Stimulated activated CD4-positive, alpha-beta T cell treated with anti-CD3 and anti-CD28 coated beads, Interleukin-12 subunit alpha, Interleukin-12 subunit beta, amount 100 ng/mL, for 24 hours (primary cell): ENCODE measurements around the gene PARD3.

Experiments used
- DNase-seq, 2 experiments: peaks; one replicate each; pipeline ENCODE4 v3.0.0-alpha.2; 2020; ENCODE audit warnings: low read depth in 2 of 2

Gene PARD3

DNA sequence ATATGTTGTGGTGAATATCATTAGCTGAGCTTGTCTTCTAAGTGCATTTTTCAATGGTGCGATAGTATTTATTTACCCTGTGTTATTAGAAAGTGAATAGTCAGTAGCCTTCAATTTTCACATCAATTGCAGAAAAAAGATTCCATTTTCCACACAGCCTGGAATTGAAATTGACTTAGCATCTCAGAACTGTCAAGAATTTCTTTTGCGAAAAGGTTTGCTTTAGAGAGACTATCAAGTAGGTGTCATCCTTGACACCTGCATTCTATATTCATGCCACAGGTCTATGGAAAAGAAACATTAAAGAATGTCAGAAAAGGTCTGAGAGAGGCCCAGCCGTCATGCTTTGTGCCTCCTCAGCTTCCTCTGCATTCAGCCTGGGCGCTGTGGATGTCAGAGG lies 504.9 kb downstream of the PARD3 start:
- DNase-seq: no peak

DNA sequence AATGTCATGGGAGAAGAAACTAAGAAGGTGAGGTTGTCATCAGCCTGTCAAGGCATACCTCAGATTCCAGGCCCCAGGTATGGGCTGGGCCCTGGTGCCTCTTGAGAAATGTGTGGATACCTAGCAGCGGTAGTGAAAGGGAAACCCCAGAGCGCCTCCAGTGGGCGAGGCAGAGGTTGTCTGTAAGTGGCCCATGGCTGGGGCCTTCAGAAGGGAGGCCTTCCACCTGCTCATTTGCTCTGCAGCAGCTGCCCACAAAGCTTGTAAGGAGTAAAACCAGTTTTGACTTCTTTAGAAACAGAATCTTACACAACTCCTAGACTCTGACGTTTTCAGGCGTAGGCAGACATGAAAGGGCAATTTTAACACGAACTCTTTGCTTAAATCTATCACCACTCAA lies 509.9 kb downstream of the PARD3 start:
- DNase-seq: no peak

DNA sequence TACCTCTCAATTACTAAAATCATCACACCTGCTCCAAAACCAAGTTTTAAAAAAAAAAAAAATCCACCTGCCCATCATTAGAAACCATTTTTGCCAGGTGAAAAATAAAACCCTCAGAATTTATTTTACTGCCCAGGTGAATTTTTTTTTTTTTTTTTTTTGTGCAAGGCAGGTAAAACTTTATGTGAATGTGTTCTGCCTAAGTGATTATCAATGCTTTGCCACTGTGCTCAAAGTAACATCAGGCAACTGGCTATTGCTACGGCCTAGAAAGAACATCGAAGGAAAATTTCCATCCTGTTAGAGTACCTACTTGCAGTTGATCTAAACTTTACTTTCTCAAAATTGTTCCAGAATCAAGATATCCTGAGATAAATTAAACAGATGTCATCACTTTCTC lies 512.1 kb downstream of the PARD3 start:
- no peak for DNase-seq

DNA sequence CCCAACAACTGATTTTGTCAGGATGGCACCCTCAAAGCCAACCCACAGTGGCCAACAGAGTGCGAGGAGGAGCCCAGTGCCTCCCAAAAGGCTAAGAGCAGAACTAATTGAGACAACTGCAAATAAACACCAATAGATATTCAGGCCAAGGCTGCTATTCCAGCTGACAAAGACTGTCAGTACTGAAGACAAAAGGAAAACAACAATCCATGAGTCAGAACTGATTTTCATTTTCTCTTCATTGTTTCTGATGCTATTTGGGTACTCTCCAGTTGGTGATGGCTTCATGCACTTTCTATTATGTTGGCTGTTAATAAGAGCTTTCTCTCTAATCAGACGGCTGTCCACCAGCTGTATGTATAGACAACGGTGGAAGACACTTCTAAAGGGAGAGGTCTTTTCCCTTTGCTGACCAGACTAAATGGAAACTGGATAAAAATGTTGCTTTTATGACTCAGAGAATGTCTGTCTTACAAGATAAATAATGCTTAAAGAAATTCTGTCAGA lies 515.9 kb downstream of the PARD3 start:
- DNase-seq: no peak

- DNase-seq: no peak
Observed at GRCh38 chr10:34298346-34298818, 516.7 kb downstream of the PARD3 start.

DNA sequence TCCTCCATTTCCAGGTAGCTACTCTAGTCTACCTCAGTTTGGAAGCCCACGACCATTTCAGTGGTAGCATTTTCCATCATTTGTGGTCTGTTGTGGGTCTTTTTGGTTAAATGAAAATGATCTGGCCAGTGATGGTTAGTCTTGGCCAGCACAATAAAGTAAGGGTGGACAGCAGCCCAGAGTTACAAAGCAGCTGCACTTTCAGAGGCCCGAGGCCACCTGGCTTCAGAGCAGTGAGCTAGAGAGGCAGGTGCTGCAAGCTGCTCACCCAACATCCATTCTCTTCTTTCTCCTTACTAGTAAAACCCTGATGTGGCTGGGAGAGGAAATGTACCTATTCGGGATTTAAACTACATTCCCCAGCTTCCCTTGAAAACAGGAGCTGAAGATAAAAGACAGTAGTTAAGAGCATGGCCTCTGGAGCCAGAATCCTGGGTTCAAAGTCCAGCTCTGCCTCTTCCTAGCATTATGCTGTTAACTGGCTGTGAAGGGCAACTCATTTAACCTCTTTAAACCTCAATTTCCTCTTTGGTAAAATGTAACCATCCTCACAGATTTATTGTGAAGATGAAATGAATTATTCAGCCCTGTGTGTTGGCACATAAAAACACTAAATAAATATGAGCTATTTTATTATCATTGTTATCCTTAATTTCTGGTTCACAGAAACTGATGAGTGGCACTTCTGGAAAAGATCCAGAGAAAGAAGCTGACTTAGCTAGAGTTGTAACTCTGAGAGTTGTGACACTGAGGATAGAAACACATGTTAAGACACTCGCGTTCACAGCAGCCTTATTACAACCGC lies 517.4 kb downstream of the PARD3 start:
- no peak for DNase-seq

GRCh38 chr10:34295142-34295548 lies 520.0 kb downstream of the PARD3 start:
- no peak for DNase-seq

DNA sequence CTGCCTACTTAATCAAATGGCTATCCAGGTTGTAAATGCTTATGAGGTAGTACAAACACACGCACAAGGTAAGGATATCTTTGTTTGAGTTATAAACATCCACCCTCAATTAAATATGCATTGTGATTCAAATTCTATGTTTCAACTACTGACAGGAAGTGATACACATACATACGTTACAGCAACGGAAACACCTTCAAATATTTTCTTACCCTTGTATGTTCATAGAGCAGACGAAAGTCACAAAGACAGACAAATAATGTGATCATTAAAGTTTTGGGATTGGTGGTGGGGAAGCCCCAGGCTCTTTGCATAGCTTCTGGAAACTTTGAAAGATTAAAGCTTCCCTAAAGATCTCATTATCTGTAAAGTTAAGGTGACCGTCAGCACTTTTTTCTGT lies 521.0 kb downstream of the PARD3 start:
- no peak for DNase-seq

GRCh38 chr10:34292675-34293074 lies 522.4 kb downstream of the PARD3 start:
- no peak for DNase-seq

- no peak for DNase-seq
Observed at GRCh38 chr10:34292194-34292565, 522.9 kb downstream of the PARD3 start.

GRCh38 chr10:34291466-34292193 lies 523.5 kb downstream of the PARD3 start:
- no peak for DNase-seq

DNA sequence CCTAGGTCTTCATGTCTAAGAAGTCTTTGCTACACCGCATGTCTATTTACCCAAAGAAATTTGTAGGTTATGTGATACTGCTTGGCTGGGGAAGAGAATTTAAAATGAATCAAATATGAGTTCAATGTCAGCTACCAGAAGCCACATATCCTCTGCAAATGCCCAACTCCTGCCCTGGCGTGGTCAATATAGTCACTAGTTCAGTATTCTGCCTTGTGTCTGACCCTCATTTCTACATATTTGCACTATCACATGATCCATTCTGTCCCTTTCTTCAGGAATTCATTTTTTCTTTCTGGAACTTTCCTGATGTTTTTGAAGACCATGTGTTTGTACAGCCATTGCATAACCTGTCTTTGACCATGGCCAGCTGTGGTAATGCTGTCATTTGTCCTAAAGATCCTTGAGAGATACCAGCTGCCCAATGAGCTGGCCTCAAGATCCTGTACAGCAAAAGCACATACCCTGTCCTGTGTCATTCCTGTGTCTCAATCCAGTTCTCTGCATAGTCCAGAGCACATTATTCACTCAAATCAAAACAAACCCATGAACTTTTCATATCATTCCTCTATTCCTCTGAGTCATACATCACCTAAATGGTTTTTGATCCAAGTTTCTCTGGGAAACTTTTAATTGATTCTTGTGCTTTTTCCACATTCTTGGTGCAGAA lies 524.5 kb downstream of the PARD3 start:
- no peak for DNase-seq

- no peak for DNase-seq
Observed at GRCh38 chr10:34288634-34289033, 526.5 kb downstream of the PARD3 start.

DNA sequence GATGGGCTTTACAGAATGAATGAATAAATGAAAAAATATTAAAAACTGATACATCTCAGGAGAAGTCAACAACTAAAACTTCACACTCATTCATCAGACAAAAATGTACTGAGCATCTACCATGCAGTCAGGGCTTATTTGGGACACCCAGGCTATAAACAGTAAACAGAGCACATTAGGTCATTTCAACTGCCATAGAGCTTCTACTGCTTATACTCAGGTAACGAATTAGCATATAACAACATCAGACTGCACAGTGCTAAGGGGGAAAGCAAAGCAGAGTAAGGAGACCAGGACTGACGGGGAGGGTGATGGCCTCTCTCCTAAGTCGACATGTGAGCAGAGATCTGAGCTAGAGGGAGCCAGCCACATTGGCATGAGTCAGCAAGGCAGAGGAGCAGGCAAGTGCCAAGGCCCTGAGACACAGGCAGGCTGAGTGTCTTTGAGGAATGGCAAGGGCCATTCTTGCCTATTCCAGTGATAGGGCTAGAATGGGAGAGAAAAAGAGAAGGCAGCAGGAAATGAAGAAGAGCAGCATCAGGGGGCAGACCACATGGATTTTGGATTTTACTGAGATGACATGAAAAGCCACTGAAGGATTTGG lies 528.9 kb downstream of the PARD3 start:
- no peak for DNase-seq

GRCh38 chr10:34281661-34282582 lies 533.2 kb downstream of the PARD3 start:
- no peak for DNase-seq

DNA sequence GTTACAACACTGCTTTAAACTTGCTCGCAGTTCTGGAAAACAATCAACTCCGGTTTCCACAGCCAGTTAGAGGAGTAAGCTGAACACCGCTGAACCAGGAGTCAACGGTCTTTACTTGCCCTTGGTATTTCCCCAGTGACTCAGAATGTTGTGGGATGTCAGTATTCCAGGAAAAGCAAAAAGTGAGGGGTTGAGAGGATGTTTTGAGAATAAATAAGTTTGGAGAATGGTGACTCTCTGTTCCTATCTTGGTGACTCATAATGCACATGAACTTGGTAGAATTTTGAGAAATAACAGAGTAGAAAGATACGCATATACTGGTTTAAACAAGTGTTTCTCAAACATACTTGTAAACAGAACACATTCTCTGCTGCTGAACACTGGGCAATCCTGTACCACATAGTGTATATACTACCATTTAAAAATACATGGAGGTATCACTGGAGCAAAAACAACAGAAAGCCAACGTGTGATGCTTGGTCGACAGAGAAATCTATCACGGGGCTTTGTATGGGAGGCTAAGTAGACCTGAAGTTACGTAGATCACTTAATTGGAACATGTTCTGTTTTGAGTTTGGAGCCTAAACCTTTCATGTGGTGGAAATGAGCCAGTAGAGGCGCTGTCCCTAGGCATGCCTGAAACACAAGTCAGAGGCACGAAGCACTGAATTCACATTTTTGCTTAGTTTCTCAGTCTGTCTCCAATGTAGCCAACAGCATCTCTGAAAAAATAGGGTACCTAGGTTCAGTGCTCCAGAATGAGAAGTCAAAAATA lies 534.3 kb downstream of the PARD3 start:
- DNase-seq: no peak

DNA sequence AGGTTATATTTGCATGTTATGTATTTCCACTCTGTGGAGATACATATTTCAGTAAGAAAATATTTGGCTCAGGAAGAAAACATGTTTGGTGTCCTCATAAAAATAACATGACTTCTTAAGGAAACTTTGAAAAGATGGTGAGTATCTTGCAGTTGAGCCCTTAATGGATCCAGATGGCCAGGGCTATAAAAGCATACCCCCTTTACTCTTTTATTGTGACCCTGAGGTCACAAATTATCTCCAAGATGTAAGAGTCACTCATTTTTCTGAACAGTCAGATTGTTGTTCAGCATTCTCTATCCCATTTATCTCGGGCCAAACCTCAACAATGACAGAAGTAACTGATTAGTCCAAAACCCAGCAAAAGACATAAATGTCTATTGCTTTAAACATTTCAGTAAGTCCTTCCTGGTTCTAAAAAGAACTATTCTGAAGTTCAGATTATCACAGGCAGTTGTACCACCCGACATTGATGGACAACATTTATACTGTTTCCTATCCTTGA lies 539.4 kb downstream of the PARD3 start:
- no peak for DNase-seq

DNA sequence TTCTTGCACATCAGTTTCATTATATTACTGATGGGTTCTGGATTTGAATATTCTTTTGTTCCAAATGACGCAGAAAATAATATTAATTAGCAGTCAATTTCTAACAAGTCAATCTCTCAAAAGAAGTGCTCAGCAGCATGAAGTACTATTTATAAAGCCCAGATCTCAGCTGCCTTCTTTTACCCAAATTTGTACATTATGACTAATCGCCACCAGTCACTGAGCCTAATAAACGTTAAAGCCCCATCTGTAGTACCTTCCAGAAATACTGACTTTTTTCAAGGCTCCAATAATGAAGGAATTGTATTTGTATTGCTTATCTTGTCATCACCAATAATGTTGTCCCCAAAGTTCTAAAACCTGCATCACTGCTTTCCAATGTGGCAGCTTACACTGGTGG lies 540.2 kb downstream of the PARD3 start:
- no peak for DNase-seq

DNA sequence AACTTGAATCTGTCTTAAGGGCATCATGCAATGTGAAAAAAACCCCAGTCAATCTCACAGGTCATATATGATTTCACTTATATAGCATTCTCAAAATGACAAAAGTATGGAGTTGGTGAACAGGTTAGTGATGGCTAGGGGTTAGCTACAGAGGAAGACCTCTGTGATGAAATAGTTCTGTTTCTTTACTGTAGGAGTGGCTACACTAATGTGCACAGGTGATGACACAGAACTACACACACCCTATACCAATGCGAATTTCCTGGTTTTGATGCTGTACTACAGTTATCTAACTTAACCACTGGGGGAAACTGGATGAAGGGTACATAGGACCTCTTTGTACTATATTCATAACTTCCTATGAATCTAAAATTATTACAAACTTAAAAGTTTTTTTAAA lies 541.8 kb downstream of the PARD3 start:
- no peak for DNase-seq

DNA sequence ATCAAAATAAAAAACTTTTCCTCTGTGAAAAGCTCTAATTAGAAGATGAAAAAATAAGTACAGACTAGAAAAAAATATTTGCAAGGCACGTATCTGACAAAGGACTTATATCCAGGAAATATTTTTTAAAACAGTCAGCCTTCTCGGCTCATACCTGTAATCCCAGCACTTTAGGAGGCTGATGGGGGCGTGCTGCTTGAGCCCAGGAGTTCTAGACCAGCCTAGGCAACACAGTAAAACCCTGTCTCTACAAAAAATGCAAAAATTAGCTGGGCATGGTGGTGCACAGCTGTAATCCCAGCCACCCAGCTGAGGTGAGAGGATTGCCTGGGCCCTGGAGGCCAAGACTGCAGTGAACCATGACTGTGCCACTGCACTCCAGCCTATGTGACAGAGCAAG lies 542.8 kb downstream of the PARD3 start:
- no peak for DNase-seq
